ENCODE results near the gene SAT2. TPM values are rescaled to one million over a fixed set of nuclear protein-coding genes. Genes with fewer than 3 reads are reported as not detected.
A peak's percentile ranks its signal among the peaks of the same experiment; 100 is the strongest.

The SAT2 gene
- total RNA-seq, 1 donor from 2014 or later, result 100 TPM

DNA sequence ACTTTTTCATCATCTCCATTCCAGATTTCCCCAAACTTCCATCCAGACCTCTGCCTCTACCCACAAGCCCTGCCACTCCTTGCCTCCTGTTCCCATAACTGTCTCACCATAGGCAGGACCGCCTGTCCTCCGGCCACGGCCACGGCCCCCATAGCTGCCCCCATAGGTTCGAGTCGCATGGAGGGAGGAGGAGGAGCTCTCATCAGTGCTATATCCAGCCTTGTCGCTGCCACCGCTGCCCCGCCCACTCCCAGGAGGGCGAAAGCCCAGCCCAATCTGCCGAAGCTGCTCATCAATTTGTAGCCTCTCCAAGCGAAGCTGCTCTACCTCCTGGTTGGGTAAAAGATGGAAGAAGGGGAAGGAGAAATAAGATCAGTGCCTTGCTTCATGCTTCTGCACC, 34.3 kb downstream of the SAT2 start:
- DNase-seq (ENCODE audit: low spot score) (no peak), ATAC-seq (no peak)

DNA sequence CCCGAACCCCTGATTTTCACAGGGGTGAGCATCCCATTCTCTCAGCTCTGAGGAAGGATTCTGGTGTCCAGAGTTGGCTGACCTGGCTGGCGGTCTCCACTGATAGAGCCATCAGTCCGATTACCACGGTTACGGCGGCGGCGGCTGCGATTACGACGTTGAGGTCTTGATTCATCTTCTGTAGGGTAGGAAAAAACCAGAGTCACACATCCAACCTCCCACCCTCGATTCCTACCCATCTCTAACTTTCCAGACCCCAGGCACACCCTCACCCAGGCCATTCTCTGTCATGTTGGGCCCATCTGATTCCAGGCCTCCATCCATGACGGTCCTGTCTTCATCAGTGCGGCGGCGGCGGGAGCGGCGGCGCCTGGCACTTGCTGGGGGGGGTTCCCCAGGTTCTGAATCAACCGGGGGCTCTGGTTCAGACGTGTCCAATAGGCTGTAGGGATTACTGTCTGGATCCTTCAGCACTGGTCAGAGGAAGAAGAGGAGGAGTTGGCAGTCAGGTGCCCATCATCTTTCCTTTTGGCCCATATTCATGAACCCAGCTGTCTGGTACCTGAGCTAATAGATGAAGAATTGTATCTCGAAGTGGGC, 35.1 kb downstream of the SAT2 start:
- no peak for DNase-seq (ENCODE audit: low spot score)

DNA sequence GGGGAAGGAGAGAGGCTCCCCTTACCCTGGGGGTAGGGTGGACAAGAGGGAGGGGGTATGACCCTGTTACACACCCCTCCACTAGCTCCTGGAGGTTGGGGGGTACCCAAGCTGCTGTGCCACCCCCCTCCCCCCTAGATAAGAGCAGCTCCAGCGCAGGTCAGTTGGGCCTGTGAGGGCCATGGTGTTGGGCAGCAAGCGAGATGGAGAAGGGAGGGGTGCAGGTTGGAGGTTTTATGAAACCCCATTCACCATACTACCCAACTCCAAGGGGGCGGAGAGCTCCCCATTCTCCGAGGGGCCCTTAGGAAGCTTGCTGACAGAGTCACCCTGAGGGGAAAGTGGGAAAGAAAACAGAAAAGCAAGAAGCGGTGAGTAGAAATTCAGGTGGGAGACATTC, 36.0 kb downstream of the SAT2 start:
- no peak for ATAC-seq
- DNase-seq (ENCODE audit: low spot score), result no peak

More for the DNA sequence above, 35.1 kb downstream of the SAT2 start:
- ATAC-seq, result no peak

DNA sequence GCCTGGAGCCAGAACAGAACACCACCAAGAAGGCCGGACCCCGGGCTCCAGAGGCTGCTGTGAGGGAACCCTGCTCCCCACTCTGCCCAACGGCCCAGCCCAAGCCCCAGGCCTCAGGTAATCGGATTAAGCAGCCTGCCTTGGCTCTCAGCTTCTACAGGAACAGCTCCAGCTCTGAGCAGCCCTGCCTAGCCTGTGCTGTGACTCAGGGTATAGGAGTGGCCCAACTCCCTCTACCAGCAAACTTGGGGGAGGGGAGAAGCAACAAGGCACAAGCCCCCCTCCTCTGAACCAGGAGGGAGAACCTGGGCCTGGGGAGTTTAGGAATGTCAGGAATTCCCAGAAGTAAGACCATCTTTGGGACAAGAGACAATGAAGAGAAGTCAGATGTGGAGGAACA, 36.9 kb downstream of the SAT2 start:
- no peak for DNase-seq (ENCODE audit: low spot score)
- no peak for ATAC-seq

DNA sequence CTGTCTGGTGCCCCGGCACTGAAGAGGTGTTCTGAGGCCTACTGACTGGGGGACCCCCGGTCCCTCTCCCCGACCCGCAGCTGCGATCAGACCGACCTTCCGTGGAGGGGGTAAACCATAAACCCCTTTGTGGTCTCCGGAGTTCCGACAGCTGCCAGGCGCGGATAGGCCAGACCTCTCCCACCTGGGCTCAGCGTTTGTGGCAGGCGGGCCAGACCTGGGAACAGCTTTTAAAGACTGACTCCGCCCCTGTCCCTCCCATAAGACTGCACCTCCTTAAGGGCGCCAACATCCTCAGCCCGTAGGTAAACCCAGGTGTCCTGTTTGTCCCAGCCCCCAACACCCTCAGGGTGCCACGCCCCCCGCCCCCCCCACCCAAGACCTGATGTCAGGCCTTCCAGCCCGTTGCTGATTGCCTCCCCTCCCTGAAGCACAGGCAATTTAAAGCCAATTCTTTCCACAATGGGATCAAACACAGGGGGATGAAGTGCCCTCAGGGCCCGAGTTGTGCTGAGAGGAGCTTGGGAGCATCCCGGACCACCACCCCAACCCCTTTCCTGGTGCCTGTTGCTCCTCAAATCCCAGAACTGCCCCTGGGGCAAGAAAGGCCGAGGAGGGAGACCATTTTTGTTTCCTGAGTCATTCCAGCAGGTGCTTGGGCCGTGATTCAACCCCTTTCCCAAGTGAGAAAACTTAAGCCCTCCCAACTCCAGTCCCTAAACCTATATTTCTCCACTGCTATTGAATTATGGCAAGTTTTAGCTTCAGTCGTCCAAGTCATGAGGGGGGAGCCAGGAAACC, 37.5 kb downstream of the SAT2 start, which contains the start of gene SOX15:
Gene SOX15 (minus strand): TSS at position 204 of the 801 bp plus-strand sequence. CDS start 418 bp downstream, outside the sequence.
- peak; percentile 5 for ATAC-seq
- no peak for DNase-seq (ENCODE audit: low spot score)

DNA sequence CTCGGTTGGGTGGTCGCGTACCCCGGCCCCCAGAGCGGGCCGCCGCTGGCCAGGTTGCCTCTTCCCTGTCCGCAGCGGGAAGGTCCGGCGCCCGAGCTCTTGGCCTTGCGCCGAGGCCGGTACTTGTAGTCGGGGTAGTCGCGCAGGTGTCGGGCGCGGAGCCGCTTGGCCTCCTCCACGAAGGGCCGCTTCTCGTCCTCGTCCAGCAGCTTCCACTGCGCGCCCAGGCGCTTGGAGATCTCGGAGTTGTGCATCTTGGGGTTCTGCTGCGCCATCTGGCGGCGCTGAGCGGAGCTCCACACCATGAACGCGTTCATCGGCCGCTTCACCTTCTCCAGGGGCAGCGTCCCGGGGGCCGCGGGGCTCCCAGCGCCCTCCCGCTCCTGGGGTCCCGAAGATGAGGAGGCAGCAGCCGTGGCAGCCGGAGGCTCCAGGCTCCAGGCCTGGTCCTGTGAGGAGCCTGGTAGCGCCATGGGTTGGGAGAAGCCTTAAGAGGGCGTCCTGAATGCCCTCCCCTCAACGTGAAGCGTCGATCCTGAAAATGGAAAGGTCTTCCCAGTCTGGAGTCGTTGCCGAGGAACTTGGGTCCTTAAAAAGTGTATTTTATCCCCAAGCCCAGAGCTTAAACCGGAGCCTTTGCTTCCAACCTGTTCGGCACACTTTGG, 38.3 kb downstream of the SAT2 start:
- DNase-seq (ENCODE audit: low spot score) (peak; percentile 68), ATAC-seq (peak; percentile 79)

DNA sequence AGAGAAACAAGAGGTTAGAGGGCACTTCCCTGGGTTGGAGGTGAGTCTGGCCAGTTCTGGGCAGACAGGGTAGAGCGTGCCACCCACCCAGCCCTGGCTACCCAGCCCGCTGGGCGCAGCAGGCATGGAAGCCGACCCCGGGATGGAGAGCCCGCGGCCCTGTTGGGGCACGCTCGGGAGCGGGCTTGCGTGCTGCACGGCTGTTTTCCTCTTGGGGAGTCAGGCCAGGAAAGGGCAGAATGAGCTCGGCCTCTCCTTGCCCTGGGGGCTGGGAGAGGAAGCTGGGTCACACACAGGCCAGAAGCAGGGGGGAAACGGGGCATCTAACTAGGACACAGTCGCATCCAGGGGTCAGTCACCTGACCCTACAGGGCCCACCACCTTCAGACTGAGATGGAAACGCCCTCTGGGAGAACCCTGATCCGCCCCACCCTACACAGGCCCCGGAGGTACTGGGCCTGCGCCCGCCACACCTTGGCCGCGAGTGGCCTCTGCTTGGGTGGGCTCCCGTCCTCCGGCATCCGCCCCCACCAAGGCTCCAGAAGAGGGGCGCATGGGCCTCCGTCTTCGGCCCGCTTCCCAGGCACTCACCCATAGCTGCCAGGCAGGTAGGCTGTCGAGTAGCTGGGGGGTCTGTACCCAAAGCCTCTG, 38.9 kb downstream of the SAT2 start:
- DNase-seq (ENCODE audit: low spot score) (no peak), ATAC-seq (no peak)

DNA sequence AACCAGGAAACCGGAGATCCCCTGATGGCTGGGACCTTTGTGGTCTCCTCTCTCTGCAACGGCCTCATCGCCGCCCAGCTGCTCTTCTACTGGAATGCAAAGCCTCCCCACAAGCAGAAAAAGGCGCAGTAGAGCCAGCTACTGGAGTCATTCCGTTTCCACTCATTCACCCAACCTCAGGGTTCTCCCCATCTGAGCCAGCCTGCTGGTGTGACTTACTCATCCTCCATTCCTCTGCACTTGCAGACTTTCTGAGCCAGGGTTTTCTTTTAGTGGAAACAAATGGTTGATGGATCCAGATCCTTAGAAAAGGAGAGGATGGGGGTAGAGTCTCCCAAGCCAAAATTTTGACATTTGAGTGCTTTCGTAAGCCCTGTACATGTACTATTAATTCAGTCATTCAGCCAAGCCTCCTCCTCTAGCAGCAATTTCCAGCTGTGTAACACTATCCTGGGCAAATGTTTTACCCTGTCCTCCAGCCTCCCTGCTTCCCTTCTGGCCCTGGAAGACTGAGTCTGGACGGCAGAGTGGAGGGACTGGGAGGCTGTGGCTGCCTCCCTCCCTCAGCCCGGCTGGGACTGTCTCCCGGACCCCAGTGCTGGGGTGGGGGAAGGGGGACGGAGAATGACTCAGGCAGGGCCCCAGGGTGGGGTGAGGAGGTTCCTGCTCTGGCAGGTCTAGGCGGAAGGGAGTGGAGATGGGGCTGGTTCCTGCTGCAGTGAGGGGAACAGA, 40.0 kb downstream of the SAT2 start:
- DNase-seq (ENCODE audit: low spot score) (no peak), ATAC-seq (no peak)

DNA sequence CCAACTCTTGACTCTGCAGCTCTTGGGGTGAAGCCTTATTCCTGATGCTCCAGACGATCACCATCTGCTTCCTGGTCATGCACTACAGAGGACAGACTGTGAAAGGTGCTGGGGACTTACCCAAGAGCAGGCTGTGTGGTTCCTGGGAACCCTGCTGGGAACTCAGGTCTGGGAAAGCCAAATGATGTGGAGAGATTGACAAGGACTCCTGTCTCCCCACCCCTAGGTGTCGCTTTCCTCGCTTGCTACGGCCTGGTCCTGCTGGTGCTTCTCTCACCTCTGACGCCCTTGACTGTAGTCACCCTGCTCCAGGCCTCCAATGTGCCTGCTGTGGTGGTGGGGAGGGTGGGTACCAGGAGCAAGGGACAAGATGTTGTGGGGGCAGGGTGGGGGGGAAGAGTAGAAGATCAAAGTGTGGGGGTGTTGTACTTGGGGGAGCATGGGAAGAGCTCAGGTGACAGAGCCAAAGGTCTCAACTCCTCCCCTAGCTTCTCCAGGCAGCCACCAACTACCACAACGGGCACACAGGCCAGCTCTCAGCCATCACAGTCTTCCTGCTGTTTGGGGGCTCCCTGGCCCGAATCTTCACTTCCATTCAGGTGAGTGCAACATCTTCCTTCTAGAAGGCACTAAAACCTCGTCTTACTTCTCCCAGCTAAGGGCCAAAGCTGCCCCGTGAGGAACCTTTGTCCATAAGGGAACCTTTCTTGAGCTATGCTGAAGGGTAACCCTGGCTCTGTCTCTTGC, 40.8 kb downstream of the SAT2 start:
- DNase-seq (ENCODE audit: low spot score) (no peak), ATAC-seq (peak; percentile 7)

DNA sequence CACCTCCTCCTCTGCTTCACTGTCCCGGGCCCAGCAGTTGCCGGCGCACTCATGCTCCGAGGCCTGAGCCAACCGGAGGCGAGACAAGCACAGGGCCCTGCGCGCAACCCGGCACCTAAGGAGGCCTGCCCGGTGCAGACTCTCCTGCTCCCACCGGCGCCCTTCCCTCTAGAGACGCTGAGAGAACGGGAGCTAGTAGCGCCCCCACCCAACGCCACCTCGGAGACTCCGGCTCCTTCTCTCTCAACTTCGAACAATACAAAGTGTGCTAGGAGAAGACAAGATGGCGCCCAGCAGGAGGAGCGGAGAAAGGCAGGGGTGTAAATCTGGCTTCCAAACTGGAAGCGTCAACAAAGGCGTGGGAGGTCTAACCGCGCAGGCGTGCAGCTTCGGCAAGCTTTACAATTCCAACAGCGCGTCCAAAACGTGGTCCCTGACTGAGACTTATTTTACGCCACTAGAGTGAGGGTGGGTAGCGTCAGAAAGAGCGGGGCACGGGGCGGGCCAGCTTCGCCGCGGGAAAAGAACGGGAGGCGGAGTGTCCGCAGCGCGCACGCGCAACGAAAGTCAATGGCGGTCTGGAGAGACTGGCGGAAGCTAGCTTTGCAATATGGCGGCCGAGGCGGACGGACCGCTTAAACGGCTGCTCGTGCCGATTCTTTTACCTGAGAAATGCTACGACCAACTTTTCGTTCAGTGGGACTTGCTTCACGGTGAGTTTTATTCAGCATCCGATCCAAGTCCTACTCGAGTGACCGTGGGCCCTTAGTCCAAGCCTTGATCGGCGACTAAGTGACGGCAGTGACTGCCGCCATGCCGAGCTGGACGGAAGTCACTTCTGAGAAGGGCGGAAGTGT, 44.1 kb downstream of the SAT2 start, which contains the start of gene MPDU1:
Gene MPDU1 (plus strand): TSS at position 600 of the 857 bp plus-strand sequence. CDS start 11 bp downstream, at position 611.
- ATAC-seq (peak; percentile 79), DNase-seq (ENCODE audit: low spot score) (peak; percentile 98)

DNA sequence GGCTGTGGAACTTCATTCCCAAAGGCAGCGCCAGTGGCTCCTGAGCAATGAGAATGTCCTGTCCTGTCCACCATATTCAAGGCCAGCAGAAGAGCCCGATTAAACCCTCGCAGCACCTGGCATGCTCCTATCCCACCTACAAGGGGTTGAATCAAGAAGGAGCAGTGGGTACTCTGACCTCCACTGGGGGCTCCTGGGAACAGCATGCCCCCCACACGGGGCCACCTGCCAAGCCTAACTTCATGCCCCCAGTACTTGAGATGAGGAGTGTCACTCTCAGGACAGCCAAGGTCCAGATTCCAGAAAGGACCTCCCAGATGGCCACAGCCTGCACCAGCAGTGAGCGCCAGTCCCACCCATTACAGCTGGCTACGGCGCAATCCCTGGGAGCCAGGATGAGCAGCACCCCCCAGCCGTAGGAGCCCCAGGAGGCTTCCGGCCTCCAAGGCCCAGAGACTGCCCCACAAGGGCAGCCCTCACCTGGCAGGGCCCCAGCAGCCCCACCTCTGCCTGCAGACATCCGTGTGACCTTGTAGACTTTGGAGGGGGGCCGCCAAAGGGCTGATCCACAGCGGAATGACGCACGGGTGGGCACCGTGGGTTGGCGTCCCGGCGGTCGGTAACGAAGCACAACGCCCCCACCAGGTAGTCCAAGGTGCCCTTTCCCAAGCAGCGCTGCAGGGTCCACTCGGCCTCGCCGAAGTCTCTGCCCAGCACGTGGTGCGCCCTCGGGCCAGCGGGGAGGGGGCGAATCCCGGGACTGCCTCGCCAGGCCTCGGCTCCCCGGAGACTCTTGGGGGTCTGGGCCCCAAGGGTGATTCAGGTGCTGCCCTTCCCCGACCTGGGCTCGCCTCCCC, 45.0 kb downstream of the SAT2 start:
- DNase-seq (ENCODE audit: low spot score) (no peak), ATAC-seq (no peak)

DNA sequence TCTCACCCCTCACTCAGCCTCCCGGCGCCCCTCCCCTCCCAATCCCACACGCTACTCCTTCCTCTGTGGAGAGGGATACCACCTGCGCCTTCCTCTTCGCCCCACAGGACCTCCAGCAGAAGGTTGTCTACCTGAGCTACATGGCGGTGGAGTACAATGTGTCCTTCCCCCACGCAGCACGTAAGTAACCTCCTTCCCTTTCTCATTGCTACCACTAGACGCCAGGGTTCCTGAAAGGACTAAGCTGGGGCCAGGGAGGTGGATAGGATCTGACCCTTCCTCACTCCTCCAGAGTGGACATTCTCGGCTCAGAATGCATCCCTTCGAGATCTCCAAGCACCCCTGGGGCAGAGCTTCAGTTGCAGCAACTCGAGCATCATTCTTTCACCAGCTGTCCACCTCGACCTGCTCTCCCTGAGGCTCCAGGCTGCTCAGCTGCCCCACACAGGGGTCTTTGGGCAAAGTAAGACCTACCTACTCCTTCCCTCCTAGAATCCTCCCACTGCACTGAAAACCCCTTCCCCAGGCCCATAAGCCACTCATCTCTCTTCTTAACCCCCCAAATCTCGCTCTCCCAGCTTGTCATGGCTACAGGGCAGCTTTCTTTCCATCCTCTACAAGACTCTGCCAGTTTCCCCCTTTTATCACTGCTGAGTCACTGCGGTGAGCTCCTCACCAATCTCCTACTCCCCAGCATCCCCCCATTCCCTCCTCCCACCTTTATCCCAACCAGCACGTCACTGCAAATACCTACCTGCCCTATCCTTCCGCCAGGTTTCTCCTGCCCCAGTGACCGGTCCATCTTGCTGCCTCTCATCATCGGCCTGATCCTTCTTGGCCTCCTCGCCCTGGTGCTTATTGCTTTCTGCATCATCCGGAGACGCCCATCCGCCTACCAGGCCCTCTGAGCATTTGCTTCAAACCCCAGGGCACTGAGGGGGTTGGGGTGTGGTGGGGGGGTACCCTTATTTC, 46.7 kb downstream of the SAT2 start:
- no peak for ATAC-seq
- DNase-seq (ENCODE audit: low spot score), result no peak

DNA sequence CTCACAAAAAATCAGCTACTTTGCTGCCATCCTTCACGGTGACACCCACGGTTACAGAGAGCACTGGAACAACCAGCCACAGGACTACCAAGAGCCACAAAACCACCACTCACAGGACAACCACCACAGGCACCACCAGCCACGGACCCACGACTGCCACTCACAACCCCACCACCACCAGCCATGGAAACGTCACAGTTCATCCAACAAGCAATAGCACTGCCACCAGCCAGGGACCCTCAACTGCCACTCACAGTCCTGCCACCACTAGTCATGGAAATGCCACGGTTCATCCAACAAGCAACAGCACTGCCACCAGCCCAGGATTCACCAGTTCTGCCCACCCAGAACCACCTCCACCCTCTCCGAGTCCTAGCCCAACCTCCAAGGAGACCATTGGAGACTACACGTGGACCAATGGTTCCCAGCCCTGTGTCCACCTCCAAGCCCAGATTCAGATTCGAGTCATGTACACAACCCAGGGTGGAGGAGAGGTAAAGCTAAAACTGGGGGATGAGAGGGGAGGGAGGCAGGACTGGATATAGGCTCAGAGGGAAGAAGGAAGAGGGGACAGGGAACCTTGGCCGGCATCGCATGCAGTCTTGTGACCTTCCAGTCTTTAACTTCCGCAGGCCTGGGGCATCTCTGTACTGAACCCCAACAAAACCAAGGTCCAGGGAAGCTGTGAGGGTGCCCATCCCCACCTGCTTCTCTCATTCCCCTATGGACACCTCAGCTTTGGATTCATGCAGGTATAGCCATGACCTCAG, 47.6 kb downstream of the SAT2 start:
- ATAC-seq (no peak), DNase-seq (ENCODE audit: low spot score) (no peak)

DNA sequence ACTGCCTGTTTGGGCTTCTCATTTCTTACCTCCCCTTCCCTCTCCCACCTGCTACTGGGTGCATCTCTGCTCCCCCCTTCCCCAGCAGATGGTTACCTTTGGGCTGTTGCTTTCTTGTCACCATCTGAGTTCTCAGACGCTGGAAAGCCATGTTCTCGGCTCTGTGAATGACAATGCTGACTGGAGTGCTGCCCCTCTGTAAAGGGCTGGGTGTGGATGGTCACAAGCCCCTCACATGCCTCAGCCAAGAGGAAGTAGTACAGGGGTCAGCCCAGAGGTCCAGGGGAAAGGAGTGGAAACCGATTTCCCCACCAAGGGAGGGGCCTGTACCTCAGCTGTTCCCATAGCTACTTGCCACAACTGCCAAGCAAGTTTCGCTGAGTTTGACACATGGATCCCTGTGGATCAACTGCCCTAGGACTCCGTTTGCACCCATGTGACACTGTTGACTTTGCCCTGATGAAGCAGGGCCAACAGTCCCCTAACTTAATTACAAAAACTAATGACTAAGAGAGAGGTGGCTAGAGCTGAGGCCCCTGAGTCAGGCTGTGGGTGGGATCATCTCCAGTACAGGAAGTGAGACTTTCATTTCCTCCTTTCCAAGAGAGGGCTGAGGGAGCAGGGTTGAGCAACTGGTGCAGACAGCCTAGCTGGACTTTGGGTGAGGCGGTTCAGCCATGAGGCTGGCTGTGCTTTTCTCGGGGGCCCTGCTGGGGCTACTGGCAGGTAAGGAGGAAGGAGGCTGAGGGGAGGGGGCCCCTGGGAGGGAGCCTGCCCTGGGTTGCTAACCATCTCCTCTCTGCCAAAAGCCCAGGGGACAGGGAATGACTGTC, 48.4 kb downstream of the SAT2 start, which contains the start of gene CD68:
Gene CD68 (plus strand): TSS at position 638 of the 833 bp plus-strand sequence. CDS start 40 bp downstream, at position 678.
- DNase-seq (ENCODE audit: low spot score) (peak; percentile 74), ATAC-seq (peak; percentile 52)

Measured in left lobe of liver (tissue), 2 donors.